Esophagus (tissue), 2 donors: ENCODE results near the gene CERS1. TPM values are rescaled to one million over a fixed set of nuclear protein-coding genes. Genes with fewer than 3 reads are reported as not detected.
A peak's percentile ranks its signal among the peaks of the same experiment; 100 is the strongest.

Experiments
- H3K27ac ChIP-seq, 2 donors: one replicate each; pipeline ENCODE4 v1.5.1; 2013; ENCODE audit warnings: low read depth in 2 of 2, mild to moderate bottlenecking in 2 of 2, inconsistent platforms in 1 of 2, low read length in 1 of 2, moderate library complexity in 1 of 2
- H3K27me3 ChIP-seq, 2 donors: one replicate each; pipeline ENCODE4 v1.6.1; 2013; ENCODE audit warnings: low read length in 2 of 2, control low read depth in 1 of 2, mild to moderate bottlenecking in 1 of 2; ENCODE audit not compliant: insufficient read depth in 2 of 2, control insufficient read depth in 1 of 2
- H3K36me3 ChIP-seq, 2 donors: one replicate each; pipeline ENCODE4 v1.6.1; 2013; ENCODE audit warnings: low read length in 1 of 2; ENCODE audit not compliant: control insufficient read depth in 2 of 2, insufficient read depth in 2 of 2
- H3K4me1 ChIP-seq, 2 donors: one replicate each; pipeline ENCODE4 v1.6.1; 2013; ENCODE audit warnings: low read length in 1 of 2; ENCODE audit not compliant: control insufficient read depth in 2 of 2, insufficient read depth in 2 of 2
- H3K4me3 ChIP-seq, 2 donors: one replicate each; pipeline ENCODE4 v1.5.1; 2013; ENCODE audit warnings: low read length in 2 of 2, mild to moderate bottlenecking in 2 of 2, low read depth in 1 of 2, moderate library complexity in 1 of 2
- H3K9me3 ChIP-seq, 2 donors: one replicate each; pipeline ENCODE4 v1.6.1; 2013; ENCODE audit warnings: mild to moderate bottlenecking in 2 of 2, low read depth in 1 of 2, low read length in 1 of 2, moderate library complexity in 1 of 2; ENCODE audit not compliant: control insufficient read depth in 2 of 2, insufficient read depth in 1 of 2
- WGBS, 2 donors: extraction: QIAGEN DNeasy Blood & Tissue Kit; methylation state at CpG; one replicate each; pipeline ENCODE4 v1.1.7; 2013; 5-methylcytosine and 5-hydroxymethylcytosine counted together
- polyA plus RNA-seq, 2 donors: library from polyadenylated mRNA; stranded (reverse); fragments of 200-250 nt; gene quantifications; one replicate each; pipeline ENCODE4 v1.2.3, GENCODE V29; 2013
- donor health status: healthy with polysubstance abuse.
- donor health status: Bipolar disorder and iron deficiency.

CERS1 gene
- polyA plus RNA-seq, 2 donors = 0.08 to 0.12 TPM

DNA sequence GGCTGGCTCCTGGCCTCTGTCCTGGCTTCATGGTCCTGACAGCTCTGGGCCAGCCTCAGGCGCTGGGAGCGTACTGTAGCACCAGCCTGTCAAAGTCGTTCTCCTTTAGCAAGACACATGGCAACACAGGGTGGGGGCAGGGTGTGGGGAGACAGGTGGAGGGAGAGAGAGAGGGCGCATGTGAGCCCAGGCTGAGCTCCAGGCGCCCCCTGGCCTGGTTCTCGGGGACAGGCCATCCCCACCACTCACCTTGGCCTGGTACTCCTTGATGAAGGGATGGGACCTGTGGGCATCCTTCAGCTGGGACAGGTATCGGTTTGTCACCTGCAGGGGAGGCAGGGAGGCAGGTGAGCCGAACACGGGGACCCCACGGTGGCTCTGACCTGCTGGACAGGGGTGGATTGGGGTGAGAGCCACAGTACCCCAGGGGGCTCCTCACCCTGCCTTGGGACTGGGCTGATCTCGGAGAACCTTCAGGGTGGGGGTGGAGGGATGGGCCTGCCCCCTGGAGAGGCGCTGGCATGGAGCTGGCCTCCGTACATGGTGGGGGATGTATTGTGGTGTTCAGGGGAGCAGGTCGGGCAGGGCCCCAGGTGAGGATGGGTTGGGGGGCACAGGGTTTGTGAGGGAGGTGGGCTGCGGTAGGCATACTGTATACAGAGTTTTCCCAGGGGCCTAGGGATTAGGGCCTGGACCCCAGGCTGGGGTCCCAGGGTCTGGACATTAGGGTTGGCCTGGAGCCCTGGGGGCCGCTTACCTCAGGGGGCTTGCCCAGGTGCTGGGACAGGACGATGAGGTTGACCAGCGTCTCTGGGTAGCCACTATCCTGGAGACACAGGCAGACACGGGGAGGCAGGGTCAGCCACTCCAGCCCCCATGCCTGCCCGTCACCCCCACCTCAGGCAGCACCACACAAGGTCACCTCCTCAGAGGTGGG lies 3.9 kb upstream of the CERS1 start:
- H3K36me3 ChIP-seq = peaks cover 3 to 34% of the 10 kb centered on the region in 2 donors

DNA sequence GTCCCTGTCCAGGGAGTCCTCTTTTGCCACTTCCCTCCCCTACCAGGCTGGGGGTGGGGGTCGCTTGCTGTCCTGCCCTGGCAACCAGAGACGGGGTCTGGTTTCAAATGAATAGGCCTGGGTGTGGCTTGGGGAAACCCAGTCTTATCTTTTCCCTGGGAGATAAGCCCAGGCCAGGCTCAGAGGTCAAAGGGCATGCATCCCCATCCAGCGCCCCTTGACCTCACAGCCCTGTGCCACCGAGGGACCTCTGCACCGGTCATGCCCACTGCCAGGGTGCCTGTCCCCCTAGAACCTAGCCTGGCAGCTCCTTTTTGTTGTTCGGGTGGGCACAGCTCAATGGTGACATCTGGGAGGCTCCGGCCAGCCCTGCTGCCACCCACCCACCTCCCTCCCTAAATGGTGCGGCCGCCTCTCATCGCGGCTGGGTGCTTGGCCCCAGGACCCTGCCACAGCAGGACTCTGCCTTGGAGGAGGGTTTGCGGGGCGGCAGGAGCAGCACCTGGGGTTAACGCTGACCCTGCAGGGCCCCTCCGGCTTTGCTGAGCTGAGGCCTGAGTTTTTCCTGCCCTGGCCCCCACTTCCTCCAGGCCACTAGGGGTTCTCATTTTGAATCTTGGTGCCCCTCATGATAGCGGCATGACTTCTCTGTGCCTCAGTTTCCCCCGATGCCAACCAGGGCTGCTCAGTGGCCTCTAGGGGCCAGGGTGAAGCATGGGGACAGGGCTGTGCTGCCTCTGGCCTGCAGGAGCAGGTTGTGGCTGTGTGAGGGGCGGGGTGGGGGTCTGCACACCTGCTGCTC lies 2.9 kb upstream of the CERS1 start:
- Histone ChIP-seq H3K9me3 (no peaks in the 10 kb centered on the region), H3K4me1 (peaks cover 0 to 5% of the 10 kb centered on the region in 2 donors), H3K4me3 (no peak overlapping the region), H3K27me3 (peaks cover 0 to 9% of the 10 kb centered on the region in 2 donors), H3K27ac (no peak overlapping the region), H3K36me3 (peaks cover 3 to 31% of the 10 kb centered on the region in 2 donors)
- 72 to 79% methylated on average over 18 of the region's 18 CpGs for WGBS, 2 donors

More for the DNA sequence above, 3.9 kb upstream of the CERS1 start:
- WGBS, 2 donors = 83 to 86% methylated on average over 19 to 20 of the region's 20 CpGs
- no peaks in the 10 kb centered on the region for H3K9me3 ChIP-seq
- H3K4me3 ChIP-seq = no peak overlapping the region
- no peak overlapping the region for H3K27ac ChIP-seq
- peaks cover 0 to 5% of the 10 kb centered on the region in 2 donors for H3K4me1 ChIP-seq
- peaks cover 0 to 6% of the 10 kb centered on the region in 2 donors for H3K27me3 ChIP-seq

- Histone ChIP-seq H3K36me3 (peaks cover 3 to 26% of the 10 kb centered on the region in 2 donors), H3K4me1 (peaks cover 0 to 5% of the 10 kb centered on the region in 2 donors), H3K27me3 (peaks cover 0 to 9% of the 10 kb centered on the region in 2 donors), H3K4me3 (no peak overlapping the region), H3K27ac (no peak overlapping the region), H3K9me3 (no peaks in the 10 kb centered on the region)
- WGBS, 2 donors = 59 to 63% methylated on average over 17 to 18 of the region's 18 CpGs
These were observed 2.2 kb upstream of the CERS1 start for GRCh38 chr19:18898081-18898606.

DNA sequence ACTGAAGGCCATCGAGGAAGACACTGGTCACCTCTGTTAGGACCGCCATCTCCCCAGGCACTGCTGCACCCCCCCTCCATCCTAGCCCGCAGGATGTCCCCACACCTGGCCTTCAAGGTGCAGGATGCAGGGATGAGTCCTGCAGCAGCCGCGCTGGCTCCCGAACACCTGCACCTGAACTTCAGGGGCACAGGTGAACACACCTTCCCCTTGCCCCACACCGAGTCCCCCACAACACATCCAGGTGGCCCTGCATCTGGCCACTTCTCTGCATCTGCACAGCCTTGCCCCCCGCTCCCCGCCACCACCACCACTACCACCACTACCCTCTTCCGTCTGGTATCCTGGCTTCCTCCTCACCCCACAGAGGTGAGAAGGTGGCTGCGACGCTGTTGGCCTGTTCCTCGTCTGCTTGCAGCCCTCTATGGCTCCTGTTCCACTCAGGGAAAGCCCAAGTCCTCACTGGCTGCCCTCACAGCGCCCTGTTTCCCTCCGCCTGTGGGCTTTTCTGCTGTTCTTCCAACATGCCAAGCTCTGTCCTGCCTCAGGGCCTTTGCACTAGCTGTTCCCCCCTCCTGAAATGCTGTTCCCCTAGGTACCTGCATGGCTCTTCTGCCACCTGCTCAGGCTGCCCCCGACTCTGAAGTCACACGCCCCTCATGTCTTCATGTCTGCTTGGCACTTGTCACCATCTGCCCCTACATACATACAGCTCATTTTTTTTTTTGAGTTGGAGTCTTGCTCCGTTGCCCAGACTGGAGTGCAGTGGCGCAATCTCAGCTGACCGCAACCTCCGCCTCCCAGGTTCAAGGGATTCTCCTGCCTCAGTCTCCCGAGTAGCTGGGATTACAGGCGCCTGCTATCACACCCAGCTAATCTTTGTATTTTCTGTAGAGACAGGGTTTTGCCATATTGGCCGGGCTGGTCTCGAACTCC lies 1.4 kb upstream of the CERS1 start:
- Histone ChIP-seq H3K36me3 (peaks cover 0 to 21% of the 10 kb centered on the region in 2 donors), H3K4me3 (no peak overlapping the region), H3K27me3 (peaks cover 0 to 9% of the 10 kb centered on the region in 2 donors), H3K27ac (no peak overlapping the region), H3K4me1 (peaks cover 0 to 5% of the 10 kb centered on the region in 2 donors), H3K9me3 (no peaks in the 10 kb centered on the region)
- 82 to 89% methylated on average over 25 of the region's 25 CpGs for WGBS, 2 donors

DNA sequence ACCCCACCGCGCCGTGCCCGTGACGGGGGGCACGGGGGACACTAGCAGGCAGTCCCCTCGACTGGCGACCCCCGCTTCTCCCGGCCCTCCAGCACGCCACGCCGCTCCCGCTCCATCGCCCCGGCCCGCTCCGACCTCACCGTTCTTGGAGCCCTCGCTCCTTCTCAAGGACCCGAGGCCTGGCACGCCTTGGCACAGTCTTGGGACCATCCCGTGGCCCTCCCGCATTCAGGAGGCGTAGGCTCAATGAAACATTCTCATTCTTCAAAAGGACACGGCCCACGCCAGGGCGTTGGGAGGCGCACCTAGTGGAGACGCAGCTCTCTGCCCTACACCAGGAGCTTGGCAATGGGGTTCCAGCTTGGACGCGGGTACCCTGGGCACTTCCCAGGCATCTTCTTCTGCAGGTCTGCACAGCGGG lies 473 bp upstream of the CERS1 start:
- H3K4me1 ChIP-seq = peaks cover 0 to 5% of the 10 kb centered on the region in 2 donors
- WGBS, 2 donors = 13 to 18% methylated on average over 24 to 33 of the region's 33 CpGs
- H3K4me3 ChIP-seq = peak overlapping the region in 1 of 2 donors; percentile 46
- H3K27me3 ChIP-seq = peaks cover 0 to 9% of the 10 kb centered on the region in 2 donors
- H3K27ac ChIP-seq = no peak overlapping the region
- H3K9me3 ChIP-seq = no peaks in the 10 kb centered on the region
- peaks cover 0 to 21% of the 10 kb centered on the region in 2 donors for H3K36me3 ChIP-seq

DNA sequence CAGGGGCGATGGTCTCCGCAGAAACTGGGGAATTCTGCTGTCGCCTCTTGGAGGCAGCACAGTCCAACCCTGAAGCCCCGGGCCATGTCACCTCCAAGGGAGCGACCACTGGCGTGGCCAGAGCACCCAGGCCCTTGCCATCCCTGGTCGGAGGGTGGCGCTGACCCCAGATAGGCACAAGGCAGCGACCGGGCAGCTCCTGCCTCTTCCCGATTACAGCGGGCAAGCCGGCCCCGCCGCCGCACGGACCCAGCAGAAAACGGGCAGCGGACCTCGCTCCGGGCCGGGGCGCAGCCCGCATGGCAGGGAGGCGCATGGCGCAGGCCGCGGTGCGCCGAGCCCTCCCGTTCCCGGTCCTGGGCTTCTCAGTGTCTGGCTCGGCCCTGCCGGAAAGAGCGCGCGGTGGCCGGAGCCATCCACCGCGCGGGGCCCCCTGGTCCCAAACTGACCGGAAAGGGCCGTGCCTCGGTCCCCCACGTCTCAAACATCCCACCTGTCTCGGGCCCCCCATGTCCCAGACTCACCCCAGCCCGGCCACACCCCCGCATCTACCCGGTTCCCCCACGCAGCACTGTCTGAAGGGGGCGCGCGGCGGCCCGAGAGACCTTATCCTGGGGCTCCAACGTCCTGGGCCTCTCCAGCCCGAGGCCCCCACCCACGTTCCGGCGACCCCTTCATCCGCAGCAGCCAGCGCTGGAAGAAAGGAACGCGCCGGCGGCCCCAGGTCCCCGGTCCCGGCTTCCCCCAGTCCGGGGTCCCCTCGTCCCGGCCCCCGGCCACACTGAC lies 727 bp downstream of the CERS1 start:
- H3K27me3 ChIP-seq = peaks cover 0 to 9% of the 10 kb centered on the region in 2 donors
- 2% methylated on average over 50 to 72 of the region's 72 CpGs for WGBS, 2 donors

GRCh38 chr19:18894254-18895037 lies 1.5 kb downstream of the CERS1 start:
- H3K36me3 ChIP-seq = peaks cover 0 to 8% of the 10 kb centered on the region in 2 donors
- no peaks in the 10 kb centered on the region for H3K9me3 ChIP-seq
- peaks cover 0 to 5% of the 10 kb centered on the region in 2 donors for H3K4me1 ChIP-seq
- H3K4me3 ChIP-seq = no peak overlapping the region
- H3K27me3 ChIP-seq = peaks cover 0 to 9% of the 10 kb centered on the region in 2 donors
- H3K27ac ChIP-seq = no peak overlapping the region
- 7 to 8% methylated on average over 28 of the region's 28 CpGs for WGBS, 2 donors

More for the DNA sequence above, 727 bp downstream of the CERS1 start:
- Histone ChIP-seq H3K36me3 (peaks cover 0 to 14% of the 10 kb centered on the region in 2 donors), H3K9me3 (no peaks in the 10 kb centered on the region), H3K4me3 (peak overlapping the region; percentile 30 to 46), H3K4me1 (peaks cover 0 to 5% of the 10 kb centered on the region in 2 donors), H3K27ac (no peak overlapping the region)
